Activated CD8-positive, alpha-beta memory T cell treated with anti-CD3 and anti-CD28 coated beads for 36 hours (primary cell): ENCODE data around the gene PRIMPOL. TPM values are rescaled to one million over a fixed set of nuclear protein-coding genes. Genes with fewer than 3 reads are reported as not detected.
"Not testable (repeated sequence)": the region's sequence is repeated elsewhere in the genome, so short reads cannot be mapped to it uniquely, and the experiment has no call there.

ENCODE experiments used
- CTCF ChIA-PET: fragments of 350-600 bp; sonication (Branson Sonifier 250); formaldehyde crosslinking; loops from one replicate; lab custom pipeline; 2021; ENCODE audit warnings: antibody characterized with exemption; lab: Charles Lee
- POLR2A ChIA-PET: fragments of 350-600 bp; sonication (Branson Sonifier 250); formaldehyde crosslinking; loops from one replicate; lab custom pipeline; 2021; ENCODE audit warnings: antibody characterized with exemption; lab: Charles Lee
- total RNA-seq, 2 experiments: library from RNA; stranded (reverse); gene quantifications; one replicate each; pipeline ENCODE4 v1.2.3, GENCODE V29; 2021

PRIMPOL gene
- total RNA-seq, 2 experiments from 2014 or later: 19.2 to 22.8 TPM

- ChIA-PET POLR2A (interaction anchor here (0.8 kb wide), 1 partner anchor 14 kb away, joined by 3 read pairs; the partner anchor contains the start of genes CASP3 and PRIMPOL), CTCF (interaction anchor here (0.5 to 1.5 kb wide), 6 partner anchors 9 to 144 kb away, joined by 3 read pairs; no protein-coding TSS in a partner anchor)
These were observed 14.2 kb upstream of the PRIMPOL start for GRCh38 chr4:184635381-184635780.

GRCh38 chr4:184636144-184636543, 13.4 kb upstream of the PRIMPOL start:
- CTCF ChIA-PET: interaction anchor here (0.7 to 1.5 kb wide), 4 partner anchors 9 to 60 kb away, joined by 3 read pairs; no protein-coding TSS in a partner anchor
- POLR2A ChIA-PET: interaction anchor here (0.8 kb wide), 1 partner anchor 13 kb away, joined by 3 read pairs; the partner anchor contains the start of genes CASP3 and PRIMPOL

GRCh38 chr4:184636897-184637296, 12.6 kb upstream of the PRIMPOL start:
- ChIA-PET POLR2A (no interaction called here), CTCF (no interaction called here)

- CTCF ChIA-PET: no interaction called here
- POLR2A ChIA-PET: no interaction called here
These were observed 8.5 kb upstream of the PRIMPOL start for GRCh38 chr4:184641022-184641421.

GRCh38 chr4:184641451-184641850, 8.1 kb upstream of the PRIMPOL start:
- ChIA-PET POLR2A (no interaction called here), CTCF (no interaction called here)

- ChIA-PET CTCF (no interaction called here), POLR2A (no interaction called here)
These were observed 5.8 kb upstream of the PRIMPOL start for GRCh38 chr4:184643731-184644130.

GRCh38 chr4:184644553-184645307, 4.8 kb upstream of the PRIMPOL start:
- ChIA-PET CTCF (interaction anchor here (1.1 kb wide), 1 partner anchor 9 kb away, joined by 3 read pairs; no protein-coding TSS in a partner anchor), POLR2A (no interaction called here)

GRCh38 chr4:184645904-184646610, 3.5 kb upstream of the PRIMPOL start:
- POLR2A ChIA-PET: no interaction called here
- CTCF ChIA-PET: no interaction called here

- ChIA-PET POLR2A (interaction anchor here (0.6 to 2.7 kb wide), 3 partner anchors 64 to 381 kb away, joined by 3 to 14 read pairs (median 3); partner anchors contain the start of gene IRF2), CTCF (interaction anchor here (1.1 kb wide), 1 partner anchor 13 kb away, joined by 3 read pairs; no protein-coding TSS in a partner anchor)
These were observed 2.1 kb upstream of the PRIMPOL start for GRCh38 chr4:184647266-184648053.

- CTCF ChIA-PET: interaction anchor here (0.9 to 1.1 kb wide), 3 partner anchors 10 to 20 kb away, joined by 3 read pairs; no protein-coding TSS in a partner anchor
- POLR2A ChIA-PET: interaction anchor here (1.5 to 2.7 kb wide), 3 partner anchors 86 to 382 kb away, joined by 3 to 16 read pairs (median 14); partner anchors contain the start of genes CENPU and IRF2
These were observed 1.6 kb upstream of the PRIMPOL start for GRCh38 chr4:184648054-184648312.

GRCh38 chr4:184648313-184649025, 1.1 kb upstream of the PRIMPOL start:
- ChIA-PET POLR2A (interaction anchor here (0.6 to 2.7 kb wide), 8 partner anchors 85 to 816 kb away, joined by 3 to 16 read pairs (median 6); partner anchors contain the start of genes CENPU and IRF2), CTCF (interaction anchor here (0.8 to 1.1 kb wide), 5 partner anchors 10 to 382 kb away, joined by 3 read pairs; no protein-coding TSS in a partner anchor)

- POLR2A ChIA-PET: interaction anchor here (0.7 to 2.7 kb wide), 8 partner anchors 9 to 386 kb away, joined by 3 to 16 read pairs (median 5); partner anchors contain the start of genes CENPU and IRF2
- CTCF ChIA-PET: interaction anchor here (1.0 kb wide), 1 partner anchor 84 kb away, joined by 3 read pairs; the partner anchor contains the start of gene CENPU
These were observed 675 bp downstream of the PRIMPOL start for GRCh38 chr4:184649971-184650855.

GRCh38 chr4:184651899-184652298, 2.4 kb downstream of the PRIMPOL start:
- ChIA-PET CTCF (no interaction called here), POLR2A (no interaction called here)

- POLR2A ChIA-PET, CTCF ChIA-PET: not testable (repeated sequence)
These were observed 3.1 kb downstream of the PRIMPOL start for GRCh38 chr4:184652681-184653080.

- ChIA-PET POLR2A (no interaction called here), CTCF (no interaction called here)
These were observed 4.1 kb downstream of the PRIMPOL start for GRCh38 chr4:184653650-184654049.

- ChIA-PET CTCF (interaction anchor here (0.6 kb wide), 1 partner anchor 33 kb away, joined by 4 read pairs; no protein-coding TSS in a partner anchor), POLR2A (no interaction called here)
These were observed 6.6 kb downstream of the PRIMPOL start for GRCh38 chr4:184655889-184656869.
